A204.1 (cell line): Measurements from ENCODE around the gene PTPRD.

ENCODE experiments used
- FAIRE-seq: peaks from 2 replicates; lab custom pipeline; 2012; peaks lifted over from hg19 to GRCh38; lab: Jason Lieb, UNC

Gene PTPRD

GRCh38 chr9:10612641-10613398 lies at the start of gene PTPRD:
PTPRD (minus strand) TSS chr9:10613002.
- no peak for FAIRE-seq

- FAIRE-seq: no peak
Measured at GRCh38 chr9:10661994-10662393, 49.2 kb upstream of the PTPRD start.

- no peak for FAIRE-seq
Measured at GRCh38 chr9:10661376-10661775, 48.6 kb upstream of the PTPRD start.

- FAIRE-seq: no peak
Measured at GRCh38 chr9:10651012-10651411, 38.2 kb upstream of the PTPRD start.

- FAIRE-seq: no peak
Measured at GRCh38 chr9:10649076-10649475, 36.3 kb upstream of the PTPRD start.

GRCh38 chr9:10633785-10634184 lies 21.0 kb upstream of the PTPRD start:
- no peak for FAIRE-seq

GRCh38 chr9:10614196-10614800 lies 1.5 kb upstream of the PTPRD start:
- no peak for FAIRE-seq

GRCh38 chr9:10613419-10613818 lies 617 bp upstream of the PTPRD start:
- FAIRE-seq: no peak

GRCh38 chr9:10605388-10605787 lies 7.4 kb downstream of the PTPRD start:
- no peak for FAIRE-seq

- no peak for FAIRE-seq
Measured at GRCh38 chr9:10604927-10605326, 7.9 kb downstream of the PTPRD start.

- no peak for FAIRE-seq
Measured at GRCh38 chr9:10597801-10598200, 15.0 kb downstream of the PTPRD start.

- no peak for FAIRE-seq
Measured at GRCh38 chr9:10594482-10594881, 18.3 kb downstream of the PTPRD start.

GRCh38 chr9:10586407-10586806 lies 26.4 kb downstream of the PTPRD start:
- no peak for FAIRE-seq

GRCh38 chr9:10571699-10572098 lies 41.1 kb downstream of the PTPRD start:
- FAIRE-seq: no peak

- no peak for FAIRE-seq
Measured at GRCh38 chr9:10566848-10567247, 46.0 kb downstream of the PTPRD start.

GRCh38 chr9:10562581-10563343 lies 50.0 kb downstream of the PTPRD start:
- no peak for FAIRE-seq

- no peak for FAIRE-seq
Measured at GRCh38 chr9:10548348-10548747, 64.5 kb downstream of the PTPRD start.

GRCh38 chr9:10538073-10538472 lies 74.7 kb downstream of the PTPRD start:
- FAIRE-seq: no peak

GRCh38 chr9:10534850-10535249 lies 78.0 kb downstream of the PTPRD start:
- FAIRE-seq: no peak

- FAIRE-seq: no peak
Measured at GRCh38 chr9:10525972-10526371, 86.8 kb downstream of the PTPRD start.

- FAIRE-seq: no peak
Measured at GRCh38 chr9:10523164-10523563, 89.6 kb downstream of the PTPRD start.

GRCh38 chr9:10512144-10512543 lies 100.7 kb downstream of the PTPRD start:
- FAIRE-seq: no peak

- no peak for FAIRE-seq
Measured at GRCh38 chr9:10488937-10489336, 123.9 kb downstream of the PTPRD start.
